T-helper 1 cell (primary cell): ENCODE measurements around the gene C4orf54.

Source experiments
- DNase-seq, 5 donors: peaks; one replicate each; pipeline ENCODE4 v3.0.0-alpha.2; 2012 to 2020

The C4orf54 gene

GRCh38 chr4:99617374-99617773 lies 40.3 kb downstream of the C4orf54 start:
- DNase-seq: no peak

- DNase-seq: no peak
Observed at GRCh38 chr4:99615170-99615820, 42.3 kb downstream of the C4orf54 start.

DNA sequence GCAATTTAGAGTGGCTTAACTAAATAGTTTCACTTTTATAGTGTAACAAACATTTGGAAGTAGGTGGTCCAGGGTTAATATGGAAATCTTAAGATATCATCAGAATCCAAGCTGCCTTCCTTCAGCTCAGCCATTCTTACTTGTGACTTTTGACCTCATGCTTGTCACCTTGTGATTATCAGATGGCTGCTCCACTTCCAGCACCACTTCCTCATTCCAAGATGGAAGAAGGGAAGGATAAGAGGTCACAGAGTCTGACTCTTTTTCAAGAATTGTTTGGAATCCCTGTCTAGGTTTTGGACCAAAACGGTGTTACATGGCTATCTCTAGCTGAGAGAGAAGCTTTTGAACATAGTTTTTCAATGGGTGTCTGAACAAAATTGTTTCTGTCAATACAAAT lies 43.1 kb downstream of the C4orf54 start:
- no peak for DNase-seq

DNA sequence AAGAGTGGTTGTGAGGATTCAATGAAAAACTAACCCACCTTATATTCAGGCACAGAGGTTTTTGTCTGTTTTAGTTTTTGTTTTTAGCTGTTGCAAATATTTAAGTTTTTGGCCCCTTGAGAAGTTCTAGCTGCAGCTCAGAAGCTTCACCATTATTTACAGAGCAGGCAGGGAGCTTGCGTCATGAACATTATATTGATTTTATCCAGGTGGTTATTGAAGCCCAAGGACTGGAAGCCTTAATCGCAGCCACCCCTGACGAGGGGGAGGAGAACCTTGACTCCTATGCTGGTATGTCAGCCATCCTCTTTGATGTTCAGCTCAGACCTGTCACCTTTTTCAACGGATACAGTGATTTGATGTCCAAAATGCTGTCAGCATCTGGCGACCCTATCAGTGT lies 44.9 kb downstream of the C4orf54 start:
- DNase-seq: no peak

DNA sequence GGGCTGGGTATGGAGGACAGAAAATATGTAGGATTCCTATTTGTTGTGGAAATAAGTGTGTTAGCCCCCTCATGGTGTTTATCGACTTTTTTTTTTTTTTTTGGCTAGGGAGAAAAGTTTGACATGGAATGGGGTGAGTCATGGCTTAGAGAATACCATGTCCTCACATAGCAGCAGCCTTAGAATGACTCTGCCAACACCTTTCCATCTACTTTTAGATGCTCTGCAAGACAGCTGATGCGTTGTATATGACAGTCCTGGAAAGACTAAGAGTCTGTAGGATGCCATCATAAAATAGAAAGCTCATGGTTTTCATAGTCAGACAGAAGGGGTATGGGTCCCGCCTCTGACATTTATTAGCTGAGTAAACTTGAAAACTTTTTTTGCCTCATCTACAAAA lies 45.3 kb downstream of the C4orf54 start:
- no peak for DNase-seq

- DNase-seq: no peak
Observed at GRCh38 chr4:99610605-99611175, 46.9 kb downstream of the C4orf54 start.

DNA sequence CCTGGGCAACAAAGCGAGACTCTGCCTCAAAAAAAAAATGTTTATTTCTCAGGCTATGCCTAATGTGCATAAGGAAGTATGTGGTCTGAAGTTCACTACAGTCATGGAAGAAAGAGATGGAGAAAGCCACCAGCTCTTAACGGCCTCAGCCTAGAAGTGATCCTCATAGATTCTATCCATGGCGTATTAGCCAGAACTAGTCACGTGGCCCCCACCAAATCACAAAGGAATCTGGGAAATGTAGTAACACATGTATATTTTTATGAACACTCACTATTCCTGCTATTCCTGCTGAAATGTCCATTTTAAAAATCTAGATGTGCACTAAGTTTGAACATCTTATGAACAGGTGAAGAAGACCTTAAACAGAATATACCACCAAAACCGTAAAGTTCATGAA lies 49.2 kb downstream of the C4orf54 start:
- DNase-seq: no peak
